Esophagus muscularis mucosa (tissue), 4 donors: ENCODE data around the gene DISC1. TPM values are rescaled to one million over a fixed set of nuclear protein-coding genes. Genes with fewer than 3 reads are reported as not detected.

Experiments used
- DNase-seq: peaks from one replicate; pipeline ENCODE4 v3.0.0-alpha.2; 2017; ENCODE audit errors: extremely low spot score
- H3K27ac ChIP-seq, 4 donors: fragments of 200-600 bp; sonication (generic); replicated peaks in 1 of 4; 1 replicate in 3 of 4; 2 replicates in 1 of 4; pipeline ENCODE4 v1.5.1; 2016 to 2019; ENCODE audit warnings: mild to moderate bottlenecking in 1 of 4
- H3K27me3 ChIP-seq, 4 donors: fragments of 200-600 bp; sonication (generic); one replicate each; pipeline versions ENCODE4 v1.5.1 to v1.6.0; 2016 to 2019
- H3K36me3 ChIP-seq, 4 donors: fragments of 200-600 bp; sonication (generic); one replicate each; pipeline ENCODE4 v1.5.1; 2016 to 2019
- H3K4me1 ChIP-seq, 4 donors: fragments of 200-600 bp; sonication (generic); one replicate each; pipeline ENCODE4 v1.5.1; 2016 to 2019
- H3K4me3 ChIP-seq, 4 donors: fragments of 200-600 bp; sonication (generic); 1 replicate in 2 of 4; 2 replicates in 2 of 4; pipeline ENCODE4 v1.5.1; 2016 to 2019; ENCODE audit warnings: mild to moderate bottlenecking in 4 of 4, moderate library complexity in 1 of 4
- H3K9me3 ChIP-seq, 4 donors: fragments of 200-600 bp; sonication (generic); 1 replicate in 3 of 4; 2 replicates in 1 of 4; pipeline ENCODE4 v1.5.1; 2016 to 2019
- CTCF ChIP-seq, 3 experiments: fragments of 200-600 bp in 2 of 3; fragments of 450-650 bp in 1 of 3; sonication (generic) in 2 of 3; IDR thresholded peaks; one replicate each; pipeline ENCODE4 v1.5.1; 2017 to 2019; ENCODE audit warnings: antibody characterized with exemption in 3 of 3, mild to moderate bottlenecking in 2 of 3, moderate library complexity in 1 of 3
- EP300 ChIP-seq: sonication (generic); formaldehyde crosslinking; IDR thresholded peaks from one replicate; pipeline ENCODE4 v1.6.1; 2017; ENCODE audit warnings: antibody characterized with exemption
- POLR2A ChIP-seq: fragments of 450-650 bp; IDR thresholded peaks from one replicate; pipeline ENCODE4 v1.6.1; 2017; ENCODE audit warnings: antibody characterized with exemption, moderate library complexity, mild to moderate bottlenecking, low read depth
- POLR2AphosphoS5 ChIP-seq, 2 donors: sonication (generic); formaldehyde crosslinking; IDR thresholded peaks; one replicate each; pipeline ENCODE4 v1.6.1; 2017; ENCODE audit warnings: antibody characterized with exemption in 2 of 2
- whole genome bisulfite sequencing: methylation state at CpG from one replicate; pipeline ENCODE4 v1.1.5; 2018; 5-methylcytosine and 5-hydroxymethylcytosine counted together
- intact Hi-C: fragments of 100-400 bp; cut with DNase I; formaldehyde crosslinking; loops from one replicate; pipeline ENCODE4 v1.15.1; 2023
- total RNA-seq, 4 donors: library from RNA; depleted of rRNA; stranded (reverse); fragments of >200 nt; gene quantifications; one replicate each; pipeline versions ENCODE4 v1.1.0 to v1.2.1, GENCODE V29; 2016

DISC1 gene
- total RNA-seq, 4 donors from 2014 or later, result 5.3 to 6.6 (median 6.2) TPM

DNA sequence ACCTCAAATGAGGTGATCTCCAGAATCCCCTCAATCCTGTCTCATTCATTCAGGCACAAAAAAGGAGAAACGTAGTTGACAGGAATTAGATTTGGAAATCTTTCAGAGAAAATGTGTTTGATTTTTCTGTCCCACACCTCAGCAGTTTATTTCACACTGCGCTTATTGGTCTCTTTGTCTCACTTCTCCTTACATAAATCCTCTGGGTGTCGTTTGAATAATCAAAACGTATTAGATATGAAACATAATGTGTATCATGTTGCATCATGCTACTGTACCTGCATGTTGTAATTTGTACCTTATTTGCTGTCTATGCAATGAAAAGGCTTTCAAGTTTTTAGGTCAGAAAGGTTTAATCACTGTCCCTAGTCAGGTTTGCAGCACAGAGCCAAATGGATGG lies 255.7 kb downstream of the DISC1 start:
- Histone ChIP-seq H3K4me1 (no peaks in the 10 kb centered on the region), H3K27me3 (no peaks in the 10 kb centered on the region), H3K9me3 (no peaks in the 10 kb centered on the region), H3K36me3 (no peaks in the 10 kb centered on the region), H3K4me3 (no peak overlapping the region), H3K27ac (no peak overlapping the region)
- intact Hi-C loops, result no loop called here
- DNase-seq, result no peak
- TF ChIP-seq EP300, result no peak
- TF ChIP-seq POLR2A, result no peak
- no peak for TF ChIP-seq CTCF (IDR thresholded peaks at IDR 0.05)
- TF ChIP-seq POLR2AphosphoS5 (IDR thresholded peaks at IDR 0.05), result no peak
- 94% methylated on average over 4 of the region's 4 CpGs for WGBS

DNA sequence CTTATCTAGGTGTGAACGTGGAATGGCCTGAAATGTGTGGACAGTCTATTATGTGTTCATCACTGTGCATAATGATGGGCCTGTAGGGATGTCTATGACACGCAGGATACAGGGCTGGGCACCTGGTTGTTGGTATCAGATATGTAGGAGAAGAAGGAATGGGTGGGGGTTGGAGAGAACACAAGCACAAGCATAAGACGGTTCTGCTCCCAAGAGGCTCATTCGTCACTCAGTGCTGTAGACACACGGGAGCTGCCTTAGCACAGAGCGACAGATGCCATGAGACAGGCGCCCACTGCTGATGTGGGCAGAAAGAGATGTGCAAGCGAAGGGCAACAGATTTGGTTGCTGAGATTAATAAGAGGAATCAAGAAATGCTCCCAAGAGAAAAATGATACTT lies 256.2 kb downstream of the DISC1 start:
- Histone ChIP-seq H3K9me3 (no peaks in the 10 kb centered on the region), H3K4me1 (no peaks in the 10 kb centered on the region), H3K27ac (no peak overlapping the region), H3K4me3 (no peak overlapping the region), H3K27me3 (no peaks in the 10 kb centered on the region), H3K36me3 (no peaks in the 10 kb centered on the region)
- no peak for TF ChIP-seq EP300
- no peak for TF ChIP-seq CTCF (IDR thresholded peaks at IDR 0.05)
- no peak for TF ChIP-seq POLR2AphosphoS5 (IDR thresholded peaks at IDR 0.05)
- TF ChIP-seq POLR2A, result no peak
- WGBS, result 95% methylated on average over 8 of the region's 8 CpGs
- DNase-seq, result no peak
- intact Hi-C loops, result no loop called here

DNA sequence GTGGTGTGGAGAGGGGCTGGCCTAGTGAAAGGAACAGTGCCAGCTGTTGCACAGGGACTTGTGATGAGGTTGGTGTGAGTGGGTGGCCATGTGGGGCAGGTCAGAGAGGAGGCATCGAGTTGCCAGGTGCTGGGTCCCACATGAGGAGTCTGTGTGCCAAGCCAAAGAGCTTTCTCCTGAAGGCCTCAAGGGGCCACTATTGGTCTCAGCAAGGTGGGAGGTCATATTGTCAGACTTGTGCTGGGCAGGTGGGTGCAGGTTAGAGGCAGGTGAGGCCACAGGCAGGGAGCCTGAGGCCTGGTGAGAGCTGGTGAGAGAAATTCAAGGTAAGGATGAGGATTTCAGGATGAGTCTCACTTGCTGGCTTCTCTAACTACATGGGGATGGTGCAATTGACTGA lies 256.8 kb downstream of the DISC1 start:
- no peaks in the 10 kb centered on the region for H3K36me3 ChIP-seq

GRCh38 chr1:231885209-231885854 lies 258.7 kb downstream of the DISC1 start:
- H3K4me1 ChIP-seq, result no peaks in the 10 kb centered on the region
- no peak overlapping the region for H3K4me3 ChIP-seq
- H3K9me3 ChIP-seq, result no peaks in the 10 kb centered on the region
- H3K27me3 ChIP-seq, result no peaks in the 10 kb centered on the region
- no peak overlapping the region for H3K27ac ChIP-seq
- TF ChIP-seq EP300, result no peak
- TF ChIP-seq POLR2AphosphoS5 (IDR thresholded peaks at IDR 0.05), result no peak
- TF ChIP-seq CTCF (IDR thresholded peaks at IDR 0.05), result no peak
- no peak for TF ChIP-seq POLR2A
- DNase-seq, result no peak
- no peaks in the 10 kb centered on the region for H3K36me3 ChIP-seq
- intact Hi-C loops, result no loop called here
- 68% methylated on average over 7 of the region's 7 CpGs for WGBS

More for the DNA sequence above, 256.8 kb downstream of the DISC1 start:
- TF ChIP-seq POLR2AphosphoS5 (IDR thresholded peaks at IDR 0.05) (no peak), CTCF (IDR thresholded peaks at IDR 0.05) (no peak), EP300 (no peak), POLR2A (no peak)
- no peak for DNase-seq
- intact Hi-C loops, result no loop called here
- Histone ChIP-seq H3K9me3 (no peaks in the 10 kb centered on the region), H3K27ac (no peak overlapping the region), H3K4me1 (no peaks in the 10 kb centered on the region), H3K4me3 (no peak overlapping the region), H3K27me3 (no peaks in the 10 kb centered on the region)
- WGBS, result 89% methylated on average over 1 of the region's 1 CpG

GRCh38 chr1:231887166-231887565 lies 260.6 kb downstream of the DISC1 start:
- no peak for TF ChIP-seq POLR2A
- no peak for TF ChIP-seq POLR2AphosphoS5 (IDR thresholded peaks at IDR 0.05)
- TF ChIP-seq EP300, result no peak
- TF ChIP-seq CTCF (IDR thresholded peaks at IDR 0.05), result no peak
- Histone ChIP-seq H3K9me3 (no peaks in the 10 kb centered on the region), H3K27ac (no peak overlapping the region), H3K4me3 (no peak overlapping the region), H3K36me3 (no peaks in the 10 kb centered on the region), H3K27me3 (no peaks in the 10 kb centered on the region), H3K4me1 (no peaks in the 10 kb centered on the region)
- intact Hi-C loops, result no loop called here
- DNase-seq, result no peak
- 98% methylated on average over 3 of the region's 3 CpGs for WGBS
